ENCODE results near the gene SSBP2. TPM values are rescaled to one million over a fixed set of nuclear protein-coding genes. Genes with fewer than 3 reads are reported as not detected.
"Not testable (repeated sequence)": the region's sequence is repeated elsewhere in the genome, so short reads cannot be mapped to it uniquely, and the experiment has no call there.

SSBP2 gene
- total RNA-seq, 1 experiment from 2014 or later = 34.2 TPM

DNA sequence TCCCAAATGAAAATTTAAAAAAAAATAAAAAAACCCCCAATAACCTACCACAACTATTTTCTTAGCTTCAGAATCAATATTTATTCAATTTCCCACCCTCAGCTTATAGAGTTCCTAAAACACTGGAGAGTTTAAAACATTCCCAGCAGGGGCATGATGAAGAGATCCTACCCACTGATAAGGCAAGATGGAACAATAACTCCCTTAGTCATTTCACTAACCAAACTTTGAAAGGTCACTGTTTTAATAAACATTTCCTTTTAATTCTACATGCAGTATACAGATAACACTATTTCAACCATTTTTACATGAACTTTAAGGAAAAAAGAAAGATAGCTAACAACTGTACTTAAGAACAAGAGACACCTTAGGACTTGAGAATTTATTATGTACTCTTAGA lies 322.0 kb downstream of the SSBP2 start:
- peak; percentile 69 for DNase-seq (ENCODE audit: low read depth)

DNA sequence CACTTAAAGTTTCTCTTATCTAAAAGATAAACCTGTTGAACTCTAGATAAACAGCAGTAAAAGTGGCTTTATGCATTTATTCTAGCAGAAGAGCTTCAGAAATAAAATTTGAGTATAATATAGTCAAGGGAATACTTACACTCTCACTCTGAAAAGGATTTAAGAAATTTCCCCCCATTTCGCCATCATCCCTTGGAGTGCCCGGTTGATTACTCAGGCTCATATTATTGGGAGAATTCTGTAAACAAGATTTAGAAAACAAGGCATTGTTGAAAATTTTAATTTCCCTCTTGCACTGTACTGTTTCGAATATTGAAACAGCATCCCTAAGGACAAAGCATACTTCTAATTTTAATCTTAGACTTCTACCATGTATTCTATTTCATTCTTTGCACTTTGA lies 322.5 kb downstream of the SSBP2 start:
- no peak for DNase-seq (ENCODE audit: low read depth)

DNA sequence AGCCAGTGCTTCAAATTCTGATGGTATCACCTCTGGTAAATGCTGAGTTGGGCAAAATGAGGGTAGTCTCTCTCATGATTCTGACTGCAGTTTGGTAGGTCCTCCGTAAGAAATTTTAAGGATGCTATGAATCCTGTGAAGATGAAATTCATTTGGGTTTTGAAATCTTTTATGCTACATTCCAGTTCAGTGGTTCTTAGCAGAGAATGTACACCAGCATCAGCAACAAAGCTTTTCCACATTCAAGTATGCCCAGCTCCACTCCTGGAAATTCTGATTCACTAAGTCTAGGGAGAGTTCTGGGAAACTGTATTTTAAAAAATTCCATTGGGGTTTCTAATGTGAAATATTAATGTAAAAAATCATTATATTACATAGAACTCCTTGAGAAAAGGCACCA lies 323.3 kb downstream of the SSBP2 start:
- DNase-seq (ENCODE audit: low read depth) = no peak

DNA sequence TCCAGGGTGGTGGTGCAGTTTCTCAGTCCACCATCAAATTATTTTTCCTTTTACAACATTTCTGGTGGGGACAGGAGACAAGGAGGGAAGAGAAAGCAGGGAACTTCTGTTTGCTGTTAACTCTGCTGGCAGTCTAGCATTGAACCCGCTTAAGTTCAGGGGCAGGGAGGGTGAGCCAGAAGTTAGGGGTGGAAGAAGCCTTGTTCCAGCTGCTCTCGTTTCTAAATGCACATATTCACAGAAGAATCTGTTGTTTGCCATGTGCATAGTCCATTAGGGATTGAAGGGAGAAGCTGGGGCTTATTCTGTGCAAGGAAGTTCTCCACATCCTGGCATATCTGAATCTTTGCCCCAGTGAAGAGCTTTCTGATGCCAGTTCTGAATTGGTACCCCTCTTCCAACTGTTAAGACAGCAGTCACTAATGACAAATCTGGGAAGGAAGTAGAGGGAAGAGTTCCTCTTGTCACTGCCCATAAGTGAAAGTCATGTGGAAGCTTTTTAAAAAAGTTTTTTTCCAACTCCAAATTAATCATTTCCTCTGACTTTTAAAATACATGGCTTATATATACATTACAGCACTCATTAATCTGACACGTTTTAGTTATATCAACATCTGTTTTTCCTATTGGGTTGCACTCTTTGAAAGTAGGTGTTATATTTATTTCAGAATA lies 324.4 kb downstream of the SSBP2 start:
- no peak for DNase-seq (ENCODE audit: low read depth)

DNA sequence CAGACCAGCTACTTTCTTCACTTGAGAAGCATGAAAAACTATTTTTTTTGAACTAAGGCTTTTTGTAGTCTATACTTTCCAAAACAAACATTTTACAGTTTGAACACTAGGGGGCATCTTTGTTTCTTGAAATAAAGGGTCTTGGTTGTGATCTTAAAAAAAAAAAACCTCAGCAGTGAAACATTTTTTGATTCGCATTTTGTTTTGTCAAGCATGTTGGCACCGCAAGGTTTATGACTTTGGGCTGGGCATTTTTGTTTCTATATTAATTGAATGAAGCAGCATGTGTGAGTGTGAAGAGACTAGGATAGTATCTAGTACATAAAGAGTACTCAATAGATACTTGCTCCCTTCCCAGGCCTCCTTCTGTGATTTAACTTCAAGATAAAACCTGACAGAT lies 325.3 kb downstream of the SSBP2 start:
- DNase-seq (ENCODE audit: low read depth) = peak; percentile 60

DNA sequence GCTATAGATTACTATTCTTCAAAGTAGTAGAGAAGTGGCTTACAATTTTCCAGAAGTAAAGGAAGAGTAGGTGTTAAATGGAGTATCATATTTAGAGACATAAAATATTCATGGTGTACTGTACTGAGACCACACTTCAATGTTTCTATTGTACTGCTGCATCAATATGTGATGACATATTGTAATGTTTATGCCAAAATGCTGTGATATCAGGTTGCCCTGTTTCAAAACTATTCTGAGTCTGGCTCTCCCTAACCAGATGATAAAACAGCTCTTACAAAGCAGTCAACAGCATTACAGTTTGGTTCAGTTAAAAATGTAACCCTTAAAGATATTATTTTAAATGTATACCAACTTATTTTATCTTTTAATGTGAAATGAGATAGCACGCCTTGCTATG lies 326.2 kb downstream of the SSBP2 start:
- DNase-seq (ENCODE audit: low read depth) = no peak

DNA sequence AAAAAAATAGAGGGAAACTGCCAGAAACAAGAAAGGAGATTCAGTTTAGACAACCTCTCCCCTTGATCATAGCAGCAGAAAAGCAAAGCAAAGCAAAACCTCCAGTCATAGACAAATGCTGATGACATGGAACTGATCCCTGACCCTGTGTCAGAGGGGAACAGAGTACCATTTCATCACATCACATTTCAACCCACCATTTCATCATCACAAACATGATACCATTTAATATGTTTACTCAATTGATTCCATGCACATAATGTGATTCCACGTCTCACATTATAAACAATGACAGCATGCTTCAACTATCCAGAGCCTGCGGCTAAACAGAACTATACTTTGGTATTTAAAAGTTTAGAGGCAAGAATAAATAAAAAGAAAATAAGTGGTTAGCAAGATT lies 328.2 kb downstream of the SSBP2 start:
- DNase-seq (ENCODE audit: low read depth) = peak; percentile 95

DNA sequence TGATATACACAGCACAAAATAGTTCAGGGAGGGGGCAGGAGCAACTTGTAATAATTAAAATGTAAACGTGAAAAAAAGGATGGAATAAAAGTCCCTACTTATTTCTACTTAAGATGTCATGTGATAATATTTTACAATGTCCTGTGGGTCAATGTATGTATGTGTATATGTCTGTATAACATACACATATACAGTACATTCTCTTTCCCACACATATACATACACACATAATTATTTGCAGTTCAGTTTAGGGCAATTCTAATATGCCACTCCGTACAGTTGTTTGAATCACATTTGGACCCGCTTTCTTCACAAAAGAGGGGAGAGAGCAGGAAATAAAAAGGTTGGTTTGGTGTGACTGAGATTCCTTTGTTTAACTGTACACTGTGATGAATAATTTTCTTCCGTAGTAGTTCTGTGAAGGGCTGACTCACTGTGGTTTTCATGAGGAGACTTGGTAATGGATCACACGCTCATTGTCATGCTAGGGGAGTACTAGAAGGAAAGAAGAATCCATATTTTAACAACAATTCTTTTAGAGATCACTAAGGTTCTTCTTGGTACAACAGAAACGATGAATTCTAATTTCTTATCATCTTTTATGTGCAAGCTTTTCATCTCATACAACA lies 330.7 kb downstream of the SSBP2 start:
- DNase-seq (ENCODE audit: low read depth) = peak; percentile 95

DNA sequence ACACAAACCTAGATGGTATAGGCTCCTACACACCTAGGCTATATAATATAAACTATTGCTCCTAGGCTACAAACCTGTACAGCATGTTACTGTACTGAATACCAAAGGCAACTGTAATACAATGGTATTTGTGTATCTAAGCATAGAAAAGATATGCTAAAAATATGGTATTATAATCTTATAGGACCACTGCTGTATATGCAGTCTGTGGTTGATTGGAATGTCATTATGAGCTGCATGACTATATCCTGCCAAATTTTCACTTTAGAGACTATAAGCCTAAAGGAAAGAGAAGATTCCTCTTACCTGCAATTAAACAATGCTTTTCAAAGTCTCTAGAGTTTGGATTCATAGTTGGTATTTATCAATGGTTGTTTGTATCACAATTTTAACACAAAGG lies 332.3 kb downstream of the SSBP2 start:
- DNase-seq (ENCODE audit: low read depth) = no peak

DNA sequence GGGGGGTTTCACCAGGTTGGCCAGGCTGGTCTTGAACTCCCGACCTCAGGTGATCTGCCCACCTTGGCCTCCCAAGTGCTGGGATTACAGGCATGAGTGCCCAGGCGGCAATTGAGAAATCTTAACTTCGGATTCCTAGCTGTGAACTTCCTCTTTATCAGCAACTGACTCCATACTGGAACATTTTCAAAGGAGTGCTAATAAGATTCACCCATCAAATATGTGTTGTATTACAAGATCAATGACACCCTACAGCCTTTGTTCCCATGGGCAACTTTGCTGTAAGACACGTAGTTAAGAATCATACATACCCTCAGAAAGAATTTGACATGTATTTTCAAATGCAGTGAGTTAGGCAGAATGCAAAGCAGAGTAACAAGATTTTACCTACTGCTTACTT lies 333.8 kb downstream of the SSBP2 start:
- DNase-seq (ENCODE audit: low read depth) = no peak

DNA sequence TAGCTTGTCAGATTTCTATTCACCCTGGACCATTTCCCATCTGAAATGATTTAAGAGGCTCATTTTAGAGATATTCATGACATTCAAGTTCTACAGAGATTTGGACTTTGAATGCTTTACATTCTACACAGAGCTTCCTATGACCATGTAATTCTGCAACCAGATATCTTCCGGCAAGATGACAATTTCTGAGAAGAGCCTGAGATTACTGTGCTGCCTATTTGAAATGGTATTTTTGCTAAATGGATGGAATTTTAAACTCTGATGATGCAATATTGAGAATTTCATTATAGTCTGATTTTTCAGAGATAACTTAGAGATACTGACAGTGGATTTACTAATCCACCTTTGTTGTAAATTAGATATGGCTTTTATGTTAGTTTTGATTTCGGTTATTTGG lies 341.0 kb downstream of the SSBP2 start:
- DNase-seq (ENCODE audit: low read depth) = no peak

DNA sequence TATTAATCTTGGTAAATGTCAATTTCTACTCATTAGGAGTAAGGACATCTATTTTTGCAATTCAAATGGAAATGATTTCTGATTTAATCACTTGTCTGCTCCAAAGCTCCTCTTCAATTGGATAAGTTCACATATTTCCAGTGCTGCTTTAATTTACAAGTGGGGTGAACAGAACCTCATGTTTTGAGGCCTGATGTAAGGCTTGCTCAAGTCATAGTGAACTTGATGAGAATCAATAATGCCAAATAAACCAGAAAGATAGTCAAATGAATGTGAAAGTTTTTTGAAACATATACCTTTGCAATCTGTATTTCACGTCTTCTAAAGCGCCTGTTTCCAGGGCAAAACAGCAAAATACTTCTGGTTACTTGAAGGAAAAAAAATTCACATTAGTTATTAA lies 341.5 kb downstream of the SSBP2 start:
- DNase-seq (ENCODE audit: low read depth) = no peak

DNA sequence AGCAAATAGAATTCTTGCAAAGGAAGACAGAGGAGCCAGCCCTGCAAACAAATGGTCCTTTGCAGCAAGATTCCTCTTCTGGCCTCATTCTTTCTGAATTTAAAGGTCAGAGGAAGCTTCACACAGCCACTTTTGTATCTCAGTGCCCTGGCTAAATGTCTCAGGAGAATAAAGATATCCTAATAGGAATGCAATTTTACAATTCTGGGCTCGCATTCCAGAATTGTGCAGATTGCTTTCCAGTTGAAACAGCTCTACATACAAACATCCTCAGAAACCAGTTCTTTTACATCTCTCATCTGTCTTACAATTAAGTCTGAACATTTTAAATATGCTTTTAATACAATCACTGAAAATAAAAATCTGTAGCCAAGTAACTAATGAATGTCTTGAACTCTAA lies 342.4 kb downstream of the SSBP2 start:
- no peak for DNase-seq (ENCODE audit: low read depth)

DNA sequence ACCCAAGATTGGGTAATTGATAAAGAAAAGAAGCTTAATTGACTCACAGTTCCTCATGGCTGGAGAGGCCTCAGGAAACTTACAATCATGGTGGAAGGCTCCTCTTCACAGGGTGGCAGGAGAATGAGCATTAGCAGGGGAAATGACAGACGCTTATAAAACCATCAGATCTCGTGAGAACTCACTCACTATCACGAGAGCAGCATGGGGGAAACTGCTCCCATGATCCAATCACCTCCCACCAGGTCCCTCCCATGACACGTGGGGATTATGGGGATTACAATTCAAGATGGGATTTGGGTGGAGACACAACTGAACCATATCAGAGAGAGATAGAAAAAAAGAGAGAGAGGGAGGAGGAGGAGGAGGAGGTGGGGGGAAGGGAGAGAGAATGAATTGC lies 343.1 kb downstream of the SSBP2 start:
- DNase-seq (ENCODE audit: low read depth) = not testable (repeated sequence)

DNA sequence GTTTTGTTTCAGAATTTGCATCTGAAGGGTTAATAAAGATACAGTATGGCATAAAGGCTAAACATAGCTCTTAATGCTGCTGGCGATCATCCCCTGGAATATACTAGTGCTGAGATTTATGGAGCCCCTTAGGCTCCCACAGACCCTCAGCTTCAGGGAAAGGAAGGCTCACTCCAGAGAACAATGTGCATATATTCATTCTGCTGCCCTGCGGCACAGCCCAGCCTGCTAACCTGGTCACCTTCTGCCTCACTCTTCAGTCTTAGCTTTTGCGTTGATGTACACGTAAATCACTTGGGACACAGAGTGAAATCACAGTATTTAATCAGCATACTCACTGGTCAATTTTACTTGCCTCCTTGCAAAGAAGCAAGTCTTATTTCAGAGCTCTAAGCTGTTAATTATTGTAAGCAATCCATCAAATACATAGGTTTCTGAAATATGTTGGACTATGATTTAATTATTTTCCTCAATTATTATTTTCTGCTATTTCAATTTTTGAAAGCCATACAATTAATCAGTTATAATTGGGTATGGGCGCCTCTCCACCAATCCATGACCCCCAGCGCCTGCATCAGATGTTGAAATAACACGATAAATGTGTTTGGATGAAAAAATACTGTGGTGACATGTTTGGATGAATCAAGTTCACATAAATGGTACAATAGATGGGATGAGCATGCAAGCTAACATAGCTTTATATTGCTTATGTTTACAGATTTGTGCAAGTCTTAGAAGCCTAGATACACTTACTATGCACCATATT lies 345.6 kb downstream of the SSBP2 start:
- no peak for DNase-seq (ENCODE audit: low read depth)

DNA sequence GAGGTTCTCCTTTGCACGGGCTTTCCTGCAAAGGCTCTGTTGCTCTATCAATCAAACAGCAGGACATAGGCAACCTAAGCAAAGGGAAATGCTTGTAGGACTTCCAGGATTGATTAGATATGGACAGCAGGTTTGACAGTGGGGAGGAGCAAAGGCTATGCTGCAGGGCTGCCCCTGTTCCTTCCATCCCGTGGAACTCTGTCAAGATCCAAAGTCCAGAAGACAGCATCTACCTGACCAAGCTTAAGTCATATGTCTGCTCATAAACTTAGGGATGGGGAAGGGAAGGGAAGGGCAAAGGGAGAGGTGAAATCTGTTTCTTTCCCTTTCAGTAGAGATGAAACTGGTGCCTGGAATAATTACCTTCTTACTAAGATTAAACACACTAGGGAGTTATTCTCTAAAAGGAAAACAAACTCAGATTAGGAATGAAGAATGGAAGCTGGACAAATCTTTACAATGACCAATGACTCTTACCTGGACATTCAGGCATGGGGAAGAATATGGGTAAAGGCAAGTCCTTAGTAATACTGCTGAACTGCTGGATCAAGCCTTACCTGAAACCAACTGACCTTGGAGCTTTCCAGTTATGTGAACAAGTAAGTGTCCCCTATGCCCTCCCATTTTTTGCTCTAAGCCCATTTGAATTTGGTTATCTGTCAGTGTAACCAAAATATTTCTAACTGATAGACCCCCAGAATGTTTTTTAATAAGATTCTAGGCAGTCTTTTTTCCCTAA lies 348.5 kb downstream of the SSBP2 start:
- DNase-seq (ENCODE audit: low read depth) = no peak

DNA sequence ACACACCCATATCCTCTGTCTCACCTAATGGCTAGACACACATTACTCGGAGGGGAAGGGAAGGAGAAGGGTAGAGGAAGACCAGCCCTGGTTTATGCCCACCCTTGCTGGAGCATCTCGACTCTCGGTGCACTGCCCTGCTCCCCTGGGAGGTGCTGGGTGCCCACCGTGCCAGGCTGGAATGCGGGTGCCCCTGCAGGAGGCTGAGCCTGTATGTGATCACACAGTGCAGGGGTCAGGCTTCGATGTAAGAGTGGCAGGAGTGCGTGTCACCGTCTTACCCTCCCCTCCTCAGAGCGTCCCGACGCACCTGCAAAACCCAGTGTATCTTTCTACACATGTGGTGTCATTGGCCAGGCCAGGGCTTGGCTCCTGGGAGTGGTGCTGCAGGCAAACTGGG lies 349.6 kb downstream of the SSBP2 start:
- DNase-seq (ENCODE audit: low read depth) = no peak

DNA sequence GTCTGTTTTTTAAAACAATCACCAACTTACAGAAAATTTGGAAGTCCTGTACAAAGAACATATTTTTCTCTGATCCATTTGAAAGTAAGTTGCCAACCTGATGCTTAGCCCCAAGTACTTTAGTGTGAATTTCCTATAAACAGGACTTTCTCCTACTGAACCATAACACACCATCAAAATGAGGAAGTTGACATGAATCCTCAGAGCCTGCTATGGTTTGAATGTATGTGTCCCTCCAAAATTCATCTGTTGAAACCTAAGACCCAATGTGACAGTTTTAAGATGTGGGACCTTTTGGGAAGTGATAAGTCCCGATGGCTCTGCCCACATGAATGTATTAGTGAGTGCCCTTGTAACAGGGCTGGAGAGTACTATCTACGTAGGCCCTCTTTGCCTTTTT lies 350.5 kb downstream of the SSBP2 start:
- DNase-seq (ENCODE audit: low read depth) = no peak

DNA sequence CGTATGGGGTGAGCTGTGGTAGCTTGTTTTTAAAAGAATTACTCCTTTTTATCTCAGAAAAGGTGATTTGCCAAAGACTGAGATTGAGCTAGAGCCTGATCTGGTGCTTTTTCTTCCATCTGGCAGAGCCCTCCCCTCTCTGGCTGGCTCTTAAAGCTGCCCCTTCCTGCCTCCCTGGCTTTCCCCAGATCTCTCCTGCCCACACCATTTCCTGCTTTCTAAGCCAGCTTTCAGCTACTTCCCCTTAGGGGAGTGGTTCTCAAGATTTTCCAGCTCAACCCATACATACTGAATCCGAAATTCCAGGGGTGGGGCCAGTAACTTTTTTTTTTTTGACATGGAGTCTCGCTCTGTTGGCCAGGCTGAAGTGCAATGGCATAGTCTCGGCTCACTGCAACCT lies 352.2 kb downstream of the SSBP2 start:
- no peak for DNase-seq (ENCODE audit: low read depth)

DNA sequence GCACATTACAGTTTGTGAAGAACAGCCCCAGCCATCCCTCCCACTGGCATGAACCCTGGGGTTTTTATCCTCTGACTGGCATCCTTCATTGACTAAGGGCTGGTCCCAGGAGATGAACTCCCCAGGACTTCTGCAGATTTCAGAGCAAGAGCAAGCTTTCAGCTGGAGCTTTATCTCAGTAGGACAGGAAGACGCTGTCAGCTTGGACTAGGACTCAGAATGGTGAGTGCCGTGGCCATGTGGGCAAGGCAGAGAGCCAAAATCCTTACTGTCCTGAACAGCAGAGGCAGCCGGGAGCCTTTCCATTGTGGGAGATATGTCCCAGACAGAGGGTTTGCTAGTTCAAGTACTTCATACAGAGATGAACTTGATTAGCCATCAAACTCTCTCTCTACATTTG lies 353.7 kb downstream of the SSBP2 start:
- DNase-seq (ENCODE audit: low read depth) = peak; percentile 61

DNA sequence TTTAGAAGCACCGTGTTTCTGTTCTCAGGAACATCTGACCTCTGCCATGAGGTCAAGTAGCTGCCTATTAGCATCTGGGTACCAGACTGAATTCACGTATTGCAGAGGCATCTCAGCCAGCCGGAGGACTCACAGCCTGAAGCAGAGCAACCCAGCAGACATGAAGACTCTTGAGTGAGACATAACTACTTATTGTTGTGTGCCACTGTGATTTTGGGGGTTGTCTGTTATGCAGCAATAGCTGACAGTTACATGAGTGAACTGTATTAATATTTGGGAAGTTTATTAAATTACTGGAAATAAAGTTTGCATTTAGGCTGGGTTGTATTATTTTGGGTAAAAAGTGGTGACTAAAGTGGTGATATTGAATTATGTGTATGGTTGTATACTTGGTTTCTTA lies 355.6 kb downstream of the SSBP2 start:
- DNase-seq (ENCODE audit: low read depth) = no peak

All from M059J (cell line).